ENCODE results near the gene NCAPG2.
"Not testable (repeated sequence)": the region's sequence is repeated elsewhere in the genome, so short reads cannot be mapped to it uniquely, and the experiment has no call there.

Gene NCAPG2

GRCh38 chr7:158698657-158699195, 5.9 kb downstream of the NCAPG2 start:
- H3K4me3 ChIP-seq (ENCODE audit: low read length in 2 of 2) = no peak overlapping the region
- no peak overlapping the region for H3K27ac ChIP-seq (ENCODE audit: low read depth in 2 of 2, low read length in 2 of 2)
- H3K9me3 ChIP-seq (ENCODE audit: control insufficient read depth in 2 of 2, low read length in 2 of 2) = no peaks in the 10 kb centered on the region
- H3K36me3 ChIP-seq (ENCODE audit: control insufficient read depth in 2 of 2, insufficient read depth in 2 of 2, low read length in 2 of 2) = peaks cover 0 to 8% of the 10 kb centered on the region in 2 donors
- no peak overlapping the region for H3K9ac ChIP-seq (ENCODE audit: low read depth in 1 of 2, low read length in 2 of 2)
- peaks cover 3% of the 10 kb centered on the region in 2 donors for H3K4me1 ChIP-seq (ENCODE audit: control insufficient read depth in 2 of 2, insufficient read depth in 2 of 2, low read length in 2 of 2)
- H3K27me3 ChIP-seq (ENCODE audit: control insufficient read depth in 2 of 2, insufficient read depth in 2 of 2, low read length in 2 of 2) = no peaks in the 10 kb centered on the region

DNA sequence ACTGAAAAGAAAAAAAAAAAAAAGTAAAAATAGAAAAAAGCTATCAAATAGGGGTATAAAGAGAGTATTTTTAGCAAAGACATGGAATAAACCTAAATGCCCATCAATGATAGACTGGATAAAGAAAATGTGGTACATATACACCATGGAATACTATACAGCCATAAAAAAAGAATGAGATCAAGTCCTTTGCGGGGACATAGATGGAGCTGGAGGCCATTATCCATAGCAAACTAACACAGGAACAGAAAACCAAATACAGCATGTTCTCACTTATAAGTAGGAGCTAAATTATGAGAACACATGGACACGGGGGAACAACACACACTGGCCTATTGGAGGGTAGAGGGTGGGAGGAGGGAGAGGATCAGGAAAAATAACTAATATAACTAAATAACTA, 7.0 kb downstream of the NCAPG2 start:
- not testable (repeated sequence) for H3K27ac ChIP-seq (ENCODE audit: low read depth in 2 of 2, low read length in 2 of 2); H3K27me3 ChIP-seq (ENCODE audit: control insufficient read depth in 2 of 2, insufficient read depth in 2 of 2, low read length in 2 of 2); H3K36me3 ChIP-seq (ENCODE audit: control insufficient read depth in 2 of 2, insufficient read depth in 2 of 2, low read length in 2 of 2); H3K9me3 ChIP-seq (ENCODE audit: control insufficient read depth in 2 of 2, low read length in 2 of 2); H3K9ac ChIP-seq (ENCODE audit: low read depth in 1 of 2, low read length in 2 of 2); H3K4me1 ChIP-seq (ENCODE audit: control insufficient read depth in 2 of 2, insufficient read depth in 2 of 2, low read length in 2 of 2); H3K4me3 ChIP-seq (ENCODE audit: low read length in 2 of 2)

- Histone ChIP-seq H3K36me3 (ENCODE audit: control insufficient read depth in 2 of 2, insufficient read depth in 2 of 2, low read length in 2 of 2) (peaks cover 0 to 10% of the 10 kb centered on the region in 2 donors), H3K27ac (ENCODE audit: low read depth in 2 of 2, low read length in 2 of 2) (peak overlapping the region in 1 of 2 donors; percentile 34), H3K9me3 (ENCODE audit: control insufficient read depth in 2 of 2, low read length in 2 of 2) (no peaks in the 10 kb centered on the region), H3K9ac (ENCODE audit: low read depth in 1 of 2, low read length in 2 of 2) (no peak overlapping the region), H3K4me1 (ENCODE audit: control insufficient read depth in 2 of 2, insufficient read depth in 2 of 2, low read length in 2 of 2) (peaks cover 0 to 2% of the 10 kb centered on the region in 2 donors), H3K4me3 (ENCODE audit: low read length in 2 of 2) (no peak overlapping the region), H3K27me3 (ENCODE audit: control insufficient read depth in 2 of 2, insufficient read depth in 2 of 2, low read length in 2 of 2) (no peaks in the 10 kb centered on the region)
Measured at GRCh38 chr7:158695726-158696452, 8.7 kb downstream of the NCAPG2 start.

DNA sequence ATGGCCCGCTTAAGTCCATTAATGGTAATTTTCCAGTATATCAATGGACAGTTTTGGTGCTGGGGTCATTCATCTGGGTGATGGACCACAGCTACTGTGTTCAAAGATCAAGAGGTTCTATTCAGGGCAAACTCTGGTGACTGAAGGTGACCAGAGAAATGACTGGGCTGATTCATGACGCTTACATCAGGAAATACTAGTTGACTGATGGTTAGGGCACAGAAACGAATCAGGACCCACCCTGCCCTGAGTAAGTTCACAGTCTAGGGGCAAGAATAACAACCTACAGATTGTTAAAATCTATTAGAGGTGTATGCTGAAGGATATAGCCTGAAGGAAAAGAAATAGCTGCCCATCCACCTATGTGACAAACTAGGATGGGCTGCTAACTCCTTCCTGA, 9.5 kb downstream of the NCAPG2 start:
- no peak overlapping the region for H3K9ac ChIP-seq (ENCODE audit: low read depth in 1 of 2, low read length in 2 of 2)
- H3K36me3 ChIP-seq (ENCODE audit: control insufficient read depth in 2 of 2, insufficient read depth in 2 of 2, low read length in 2 of 2) = peaks cover 0 to 10% of the 10 kb centered on the region in 2 donors
- peaks cover 0 to 2% of the 10 kb centered on the region in 2 donors for H3K4me1 ChIP-seq (ENCODE audit: control insufficient read depth in 2 of 2, insufficient read depth in 2 of 2, low read length in 2 of 2)
- no peaks in the 10 kb centered on the region for H3K27me3 ChIP-seq (ENCODE audit: control insufficient read depth in 2 of 2, insufficient read depth in 2 of 2, low read length in 2 of 2)
- H3K9me3 ChIP-seq (ENCODE audit: control insufficient read depth in 2 of 2, low read length in 2 of 2) = no peaks in the 10 kb centered on the region
- H3K4me3 ChIP-seq (ENCODE audit: low read length in 2 of 2) = no peak overlapping the region
- no peak overlapping the region for H3K27ac ChIP-seq (ENCODE audit: low read depth in 2 of 2, low read length in 2 of 2)

DNA sequence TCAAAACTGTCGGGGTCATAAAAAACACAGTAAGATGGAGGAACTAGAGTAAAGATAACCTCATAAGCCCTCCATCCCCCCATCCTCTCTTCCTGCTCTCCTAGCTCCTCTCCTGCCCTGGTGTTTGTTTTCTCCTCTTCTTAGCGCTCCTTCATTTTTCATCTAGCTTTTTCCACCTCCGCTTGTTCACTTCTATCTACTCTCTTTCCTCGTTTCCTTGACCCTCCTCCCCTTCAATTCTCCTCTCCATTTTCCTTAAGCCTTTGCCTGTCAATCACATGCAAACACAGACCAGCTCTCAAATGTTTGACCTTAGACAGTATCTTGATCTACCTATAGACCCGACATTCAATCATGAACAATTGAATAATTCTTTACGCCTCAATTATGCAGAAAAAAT, 10.0 kb downstream of the NCAPG2 start:
- H3K4me3 ChIP-seq (ENCODE audit: low read length in 2 of 2) = no peak overlapping the region
- peaks cover 0 to 10% of the 10 kb centered on the region in 2 donors for H3K36me3 ChIP-seq (ENCODE audit: control insufficient read depth in 2 of 2, insufficient read depth in 2 of 2, low read length in 2 of 2)
- H3K4me1 ChIP-seq (ENCODE audit: control insufficient read depth in 2 of 2, insufficient read depth in 2 of 2, low read length in 2 of 2) = peaks cover 0 to 2% of the 10 kb centered on the region in 2 donors
- no peaks in the 10 kb centered on the region for H3K27me3 ChIP-seq (ENCODE audit: control insufficient read depth in 2 of 2, insufficient read depth in 2 of 2, low read length in 2 of 2)
- no peak overlapping the region for H3K27ac ChIP-seq (ENCODE audit: low read depth in 2 of 2, low read length in 2 of 2)
- H3K9me3 ChIP-seq (ENCODE audit: control insufficient read depth in 2 of 2, low read length in 2 of 2) = no peaks in the 10 kb centered on the region
- H3K9ac ChIP-seq (ENCODE audit: low read depth in 1 of 2, low read length in 2 of 2) = no peak overlapping the region

GRCh38 chr7:158689488-158689887, 15.1 kb downstream of the NCAPG2 start:
- Histone ChIP-seq H3K27me3 (ENCODE audit: control insufficient read depth in 2 of 2, insufficient read depth in 2 of 2, low read length in 2 of 2) (no peaks in the 10 kb centered on the region), H3K9ac (ENCODE audit: low read depth in 1 of 2, low read length in 2 of 2) (no peak overlapping the region), H3K4me3 (ENCODE audit: low read length in 2 of 2) (no peak overlapping the region), H3K27ac (ENCODE audit: low read depth in 2 of 2, low read length in 2 of 2) (no peak overlapping the region), H3K9me3 (ENCODE audit: control insufficient read depth in 2 of 2, low read length in 2 of 2) (no peaks in the 10 kb centered on the region), H3K4me1 (ENCODE audit: control insufficient read depth in 2 of 2, insufficient read depth in 2 of 2, low read length in 2 of 2) (no peaks in the 10 kb centered on the region), H3K36me3 (ENCODE audit: control insufficient read depth in 2 of 2, insufficient read depth in 2 of 2, low read length in 2 of 2) (peaks cover 0 to 16% of the 10 kb centered on the region in 2 donors)

DNA sequence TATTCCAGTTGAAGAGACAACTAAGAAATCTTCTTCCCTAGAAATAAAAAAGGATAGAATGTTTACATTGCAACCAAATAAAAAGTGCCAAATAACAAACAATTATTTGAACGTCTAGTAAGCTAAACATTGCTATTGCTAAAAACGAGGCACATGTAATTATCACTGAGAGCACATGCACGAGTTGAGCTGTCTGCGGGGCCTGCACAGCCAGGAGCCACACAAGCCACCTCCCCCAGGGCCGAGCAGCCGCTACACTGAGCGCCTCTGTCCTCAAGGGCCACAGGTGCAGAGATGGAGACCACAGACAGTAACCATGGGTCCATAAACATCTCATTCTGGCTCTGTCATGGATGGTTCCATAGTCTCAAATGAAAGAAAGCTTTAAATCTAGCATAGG, 17.2 kb downstream of the NCAPG2 start:
- no peak overlapping the region for H3K9ac ChIP-seq (ENCODE audit: low read depth in 1 of 2, low read length in 2 of 2)
- no peaks in the 10 kb centered on the region for H3K4me1 ChIP-seq (ENCODE audit: control insufficient read depth in 2 of 2, insufficient read depth in 2 of 2, low read length in 2 of 2)
- no peak overlapping the region for H3K4me3 ChIP-seq (ENCODE audit: low read length in 2 of 2)
- H3K27ac ChIP-seq (ENCODE audit: low read depth in 2 of 2, low read length in 2 of 2) = no peak overlapping the region
- no peaks in the 10 kb centered on the region for H3K27me3 ChIP-seq (ENCODE audit: control insufficient read depth in 2 of 2, insufficient read depth in 2 of 2, low read length in 2 of 2)
- no peaks in the 10 kb centered on the region for H3K9me3 ChIP-seq (ENCODE audit: control insufficient read depth in 2 of 2, low read length in 2 of 2)
- H3K36me3 ChIP-seq (ENCODE audit: control insufficient read depth in 2 of 2, insufficient read depth in 2 of 2, low read length in 2 of 2) = peaks cover 2 to 16% of the 10 kb centered on the region in 2 donors

DNA sequence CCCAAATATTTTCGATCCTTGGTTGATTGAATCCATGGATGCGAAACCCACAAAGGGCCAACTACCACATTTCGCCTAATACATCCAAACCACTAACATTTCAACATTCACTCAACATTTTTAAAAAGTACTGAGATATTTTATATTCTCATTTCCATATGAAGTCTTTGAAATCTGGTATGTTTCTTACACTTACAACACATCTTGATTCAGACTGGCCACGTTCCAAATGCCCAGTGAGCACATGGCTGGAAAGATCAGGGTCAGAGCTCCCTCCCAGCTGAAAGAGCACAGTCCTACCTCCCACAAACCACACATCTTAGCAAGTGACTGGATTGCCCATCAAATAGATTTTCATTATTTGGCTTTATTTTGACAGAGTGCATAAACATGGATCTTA, 18.9 kb downstream of the NCAPG2 start:
- Histone ChIP-seq H3K4me1 (ENCODE audit: control insufficient read depth in 2 of 2, insufficient read depth in 2 of 2, low read length in 2 of 2) (no peaks in the 10 kb centered on the region), H3K4me3 (ENCODE audit: low read length in 2 of 2) (no peak overlapping the region), H3K27ac (ENCODE audit: low read depth in 2 of 2, low read length in 2 of 2) (no peak overlapping the region), H3K9me3 (ENCODE audit: control insufficient read depth in 2 of 2, low read length in 2 of 2) (no peaks in the 10 kb centered on the region), H3K9ac (ENCODE audit: low read depth in 1 of 2, low read length in 2 of 2) (no peak overlapping the region), H3K27me3 (ENCODE audit: control insufficient read depth in 2 of 2, insufficient read depth in 2 of 2, low read length in 2 of 2) (no peaks in the 10 kb centered on the region), H3K36me3 (ENCODE audit: control insufficient read depth in 2 of 2, insufficient read depth in 2 of 2, low read length in 2 of 2) (peaks cover 2 to 11% of the 10 kb centered on the region in 2 donors)

DNA sequence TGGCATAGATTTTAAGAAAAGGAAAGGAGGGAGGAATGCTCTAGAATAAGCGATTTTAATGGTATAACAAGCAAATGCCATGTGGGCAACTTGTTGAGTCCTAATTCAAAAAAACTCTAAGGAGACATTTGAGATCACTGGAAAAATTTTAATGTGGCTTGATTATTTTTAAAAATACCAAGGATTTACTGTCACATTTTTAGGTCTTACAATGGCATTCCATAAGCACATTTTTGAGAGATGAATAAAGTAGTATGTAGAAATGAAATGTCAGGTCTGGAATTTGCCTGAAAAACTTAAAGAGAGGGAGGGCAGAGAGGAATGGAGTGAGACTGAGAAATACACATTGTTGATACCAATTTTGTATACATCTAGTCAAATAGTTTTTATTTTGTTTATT, 20.3 kb downstream of the NCAPG2 start:
- no peak overlapping the region for H3K27ac ChIP-seq (ENCODE audit: low read depth in 2 of 2, low read length in 2 of 2)
- no peaks in the 10 kb centered on the region for H3K4me1 ChIP-seq (ENCODE audit: control insufficient read depth in 2 of 2, insufficient read depth in 2 of 2, low read length in 2 of 2)
- no peaks in the 10 kb centered on the region for H3K9me3 ChIP-seq (ENCODE audit: control insufficient read depth in 2 of 2, low read length in 2 of 2)
- no peak overlapping the region for H3K9ac ChIP-seq (ENCODE audit: low read depth in 1 of 2, low read length in 2 of 2)
- no peaks in the 10 kb centered on the region for H3K27me3 ChIP-seq (ENCODE audit: control insufficient read depth in 2 of 2, insufficient read depth in 2 of 2, low read length in 2 of 2)
- H3K4me3 ChIP-seq (ENCODE audit: low read length in 2 of 2) = no peak overlapping the region
- peaks cover 2 to 11% of the 10 kb centered on the region in 2 donors for H3K36me3 ChIP-seq (ENCODE audit: control insufficient read depth in 2 of 2, insufficient read depth in 2 of 2, low read length in 2 of 2)

DNA sequence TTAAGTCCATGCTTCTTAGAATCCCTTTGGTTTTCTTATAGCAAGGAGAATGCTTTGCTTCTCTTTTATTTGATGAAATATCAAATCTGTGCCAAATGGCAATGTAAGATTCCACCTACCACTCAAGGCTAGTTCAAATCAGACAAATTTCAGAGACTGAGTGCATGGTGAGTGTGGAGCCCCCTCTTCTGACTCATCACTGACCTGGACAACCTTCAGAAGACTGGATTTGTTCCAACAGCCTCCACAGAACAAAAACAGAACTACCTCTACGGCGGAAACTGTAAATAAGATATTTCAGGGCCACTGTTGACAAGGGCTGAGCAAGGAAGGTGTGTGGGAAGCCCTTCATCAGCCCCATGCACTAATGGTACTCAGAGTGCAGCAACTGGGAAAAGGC, 21.1 kb downstream of the NCAPG2 start:
- Histone ChIP-seq H3K9ac (ENCODE audit: low read depth in 1 of 2, low read length in 2 of 2) (no peak overlapping the region), H3K36me3 (ENCODE audit: control insufficient read depth in 2 of 2, insufficient read depth in 2 of 2, low read length in 2 of 2) (peaks cover 2 to 10% of the 10 kb centered on the region in 2 donors), H3K27me3 (ENCODE audit: control insufficient read depth in 2 of 2, insufficient read depth in 2 of 2, low read length in 2 of 2) (no peaks in the 10 kb centered on the region)

More for the DNA sequence above, 21.1 kb downstream of the NCAPG2 start:
- Histone ChIP-seq H3K4me1 (ENCODE audit: control insufficient read depth in 2 of 2, insufficient read depth in 2 of 2, low read length in 2 of 2) (no peaks in the 10 kb centered on the region), H3K4me3 (ENCODE audit: low read length in 2 of 2) (no peak overlapping the region), H3K9me3 (ENCODE audit: control insufficient read depth in 2 of 2, low read length in 2 of 2) (no peaks in the 10 kb centered on the region), H3K27ac (ENCODE audit: low read depth in 2 of 2, low read length in 2 of 2) (no peak overlapping the region)
